HG03064 (cell line): Measurements from ENCODE around the gene CLEC18A.

Experiments
- ATAC-seq: cut with Tn5 transposase; IDR thresholded peaks from one replicate; pipeline ENCODE4 v1.9.1; 2021; ENCODE audit warnings: low read depth; ENCODE audit not compliant: unreplicated experiment

CLEC18A gene

DNA sequence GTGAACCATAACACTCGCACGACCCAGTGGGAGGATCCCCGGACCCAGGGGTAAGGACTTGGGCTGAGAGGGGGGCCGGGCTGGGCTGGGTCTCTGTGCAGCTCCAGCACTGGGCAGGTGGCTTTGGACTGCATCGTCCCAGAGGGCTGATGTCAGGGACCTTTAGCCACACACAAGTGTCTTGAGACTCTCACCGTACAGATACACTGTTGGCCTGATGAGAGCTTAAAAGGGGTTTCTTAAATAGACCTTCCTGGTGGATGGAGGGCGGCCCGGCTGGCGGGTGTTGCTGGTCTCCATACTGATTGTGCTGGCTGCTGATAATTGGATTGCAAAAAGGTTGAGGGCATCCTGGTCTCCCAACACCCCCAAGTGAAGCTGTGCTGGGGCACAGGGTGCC is 21.7 kb upstream of the CLEC18A start:
- ATAC-seq: no peak

DNA sequence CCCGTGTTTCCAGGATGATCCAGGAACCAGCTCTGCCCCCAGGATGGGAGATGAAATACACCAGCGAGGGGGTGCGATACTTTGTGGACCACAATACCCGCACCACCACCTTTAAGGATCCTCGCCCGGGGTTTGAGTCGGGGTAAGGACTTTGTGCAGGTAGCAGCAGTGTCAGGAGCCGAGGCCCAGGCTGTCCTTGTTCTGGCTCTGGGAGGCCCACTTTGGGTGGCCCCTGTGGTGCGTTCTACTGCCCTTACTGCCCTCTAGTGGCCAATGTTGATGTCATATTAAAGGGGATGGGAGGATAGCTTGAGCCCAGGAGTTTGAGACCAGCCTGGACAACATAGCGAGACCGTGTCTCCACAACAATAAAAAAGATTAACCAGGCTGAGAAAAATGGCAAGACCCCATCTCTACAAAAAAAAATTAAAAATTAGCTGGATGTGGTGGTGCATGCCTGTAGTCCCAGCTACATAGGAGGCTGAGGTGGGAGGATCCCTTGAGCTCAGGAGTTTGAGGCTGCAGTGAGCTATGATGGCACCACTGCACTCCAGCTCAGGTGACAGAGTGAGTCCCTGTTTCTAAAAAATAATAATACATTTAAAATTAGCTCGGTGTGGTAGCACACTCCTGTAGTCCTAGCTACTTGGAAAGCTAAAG is 20.9 kb upstream of the CLEC18A start:
- ATAC-seq: no peak

DNA sequence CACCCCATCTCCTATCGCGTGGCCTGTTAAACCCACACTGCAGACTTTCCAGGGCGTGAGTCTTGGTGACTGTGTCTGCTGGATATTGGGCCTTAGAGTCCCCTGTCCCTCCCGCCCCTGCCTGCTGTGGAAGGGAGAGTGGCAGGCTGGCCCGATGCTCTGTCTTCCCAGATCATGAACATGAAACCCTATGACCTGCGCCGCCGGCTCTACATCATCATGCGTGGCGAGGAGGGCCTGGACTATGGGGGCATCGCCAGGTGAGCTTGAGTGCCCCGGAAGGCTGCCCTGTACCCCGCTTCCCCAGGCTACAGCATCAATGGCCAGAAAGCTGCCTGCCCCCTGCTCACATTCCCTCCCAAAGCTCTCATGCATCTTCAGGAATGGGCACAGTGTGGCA is 19.5 kb upstream of the CLEC18A start:
- ATAC-seq: no peak

GRCh38 chr16:69932228-69932627 is 18.9 kb upstream of the CLEC18A start:
- ATAC-seq: no peak

DNA sequence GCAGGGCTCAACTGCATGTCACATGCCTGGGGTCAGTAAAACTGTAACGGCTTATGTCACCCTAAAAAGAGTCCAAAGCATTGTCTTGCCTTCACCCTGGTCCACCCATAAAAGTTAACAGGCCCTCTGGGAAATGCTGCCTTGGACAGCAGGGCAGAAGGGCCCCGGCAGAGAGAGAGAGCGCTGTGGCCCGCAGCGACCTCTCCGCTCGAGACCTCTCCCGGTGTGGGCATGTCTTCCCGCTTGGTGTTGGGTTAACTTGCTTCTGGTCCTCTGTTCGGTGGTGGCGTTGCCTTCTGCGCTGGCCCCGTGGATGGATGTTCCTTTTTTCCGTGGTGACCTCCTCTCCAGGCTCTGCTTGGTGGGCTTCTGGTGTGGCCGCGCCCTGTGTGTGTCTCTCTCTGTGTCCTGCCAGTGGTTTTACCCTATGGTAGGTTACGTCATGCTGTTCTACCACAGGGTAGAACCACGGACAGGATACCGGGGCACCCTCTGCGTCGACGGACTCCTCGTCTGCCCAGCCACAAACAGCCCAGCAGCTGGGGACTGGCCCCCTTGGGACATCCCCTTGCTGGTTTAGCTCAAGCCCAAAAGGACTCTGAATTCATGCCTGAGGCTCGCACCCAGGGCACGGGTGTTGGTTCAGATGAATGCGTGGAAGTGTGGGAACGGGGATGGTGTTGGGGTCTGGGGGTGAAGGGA is 18.3 kb upstream of the CLEC18A start:
- no peak for ATAC-seq

- no peak for ATAC-seq
Observed at GRCh38 chr16:69934044-69934443, 17.1 kb upstream of the CLEC18A start.

GRCh38 chr16:69934751-69935150 is 16.4 kb upstream of the CLEC18A start:
- ATAC-seq: no peak

GRCh38 chr16:69935278-69935711 is 15.8 kb upstream of the CLEC18A start:
- no peak for ATAC-seq

- ATAC-seq: no peak
Observed at GRCh38 chr16:69935740-69936139, 15.4 kb upstream of the CLEC18A start.

- ATAC-seq: no peak
Observed at GRCh38 chr16:69936252-69936651, 14.9 kb upstream of the CLEC18A start.

GRCh38 chr16:69936751-69937211 is 14.4 kb upstream of the CLEC18A start:
- no peak for ATAC-seq

- no peak for ATAC-seq
Observed at GRCh38 chr16:69937465-69937951, 13.6 kb upstream of the CLEC18A start.

DNA sequence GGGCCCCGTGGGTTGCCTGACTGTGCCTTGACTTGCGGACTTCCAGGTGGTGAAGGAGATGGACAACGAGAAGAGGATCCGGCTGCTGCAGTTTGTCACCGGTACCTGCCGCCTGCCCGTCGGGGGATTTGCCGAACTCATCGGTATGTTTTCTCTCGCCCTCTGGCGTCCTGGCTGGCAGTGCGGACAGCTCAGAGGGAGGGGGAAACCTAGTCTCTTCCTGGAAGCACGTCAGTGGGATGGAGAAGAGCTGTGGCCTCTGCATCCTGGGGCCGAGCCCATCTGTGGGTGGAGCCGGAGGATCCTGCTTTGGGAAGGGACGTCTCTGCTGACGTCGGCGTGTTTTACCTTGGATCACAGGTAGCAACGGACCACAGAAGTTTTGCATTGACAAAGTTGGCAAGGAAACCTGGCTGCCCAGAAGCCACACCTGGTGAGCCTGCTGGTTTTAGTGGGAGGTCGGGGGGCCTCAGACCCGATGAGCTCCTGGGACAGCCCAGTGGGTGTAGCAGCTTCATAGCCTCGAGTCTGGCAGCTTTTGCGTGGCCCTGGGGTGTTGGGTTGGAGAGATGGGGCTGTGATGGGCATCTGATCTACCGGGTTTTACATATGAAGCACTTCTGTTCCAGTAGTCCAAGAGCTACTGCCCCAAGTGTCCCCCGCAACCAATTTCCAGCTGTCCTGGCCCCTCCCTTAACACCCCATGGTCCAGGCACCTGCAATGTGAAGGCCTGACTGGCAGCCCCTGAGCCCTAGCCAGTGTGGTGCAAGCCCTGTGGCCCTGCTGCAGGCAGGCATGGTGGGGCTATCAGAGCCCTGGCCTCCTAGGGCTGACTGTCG is 11.9 kb upstream of the CLEC18A start:
- ATAC-seq: no peak

DNA sequence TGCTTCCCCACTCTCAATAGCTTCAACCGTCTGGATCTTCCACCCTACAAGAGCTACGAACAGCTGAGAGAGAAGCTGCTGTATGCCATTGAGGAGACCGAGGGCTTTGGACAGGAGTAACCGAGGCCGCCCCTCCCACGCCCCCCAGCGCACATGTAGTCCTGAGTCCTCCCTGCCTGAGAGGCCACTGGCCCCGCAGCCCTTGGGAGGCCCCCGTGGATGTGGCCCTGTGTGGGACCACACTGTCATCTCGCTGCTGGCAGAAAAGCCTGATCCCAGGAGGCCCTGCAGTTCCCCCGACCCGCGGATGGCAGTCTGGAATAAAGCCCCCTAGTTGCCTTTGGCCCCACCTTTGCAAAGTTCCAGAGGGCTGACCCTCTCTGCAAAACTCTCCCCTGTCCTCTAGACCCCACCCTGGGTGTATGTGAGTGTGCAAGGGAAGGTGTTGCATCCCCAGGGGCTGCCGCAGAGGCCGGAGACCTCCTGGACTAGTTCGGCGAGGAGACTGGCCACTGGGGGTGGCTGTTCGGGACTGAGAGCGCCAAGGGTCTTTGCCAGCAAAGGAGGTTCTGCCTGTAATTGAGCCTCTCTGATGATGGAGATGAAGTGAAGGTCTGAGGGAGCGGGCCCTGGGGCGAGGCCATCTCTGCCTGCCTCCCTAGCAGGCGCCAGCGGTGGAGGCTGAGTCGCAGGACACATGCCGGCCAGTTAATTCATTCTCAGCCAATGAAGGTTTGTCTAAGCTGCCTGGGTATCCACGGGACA is 11.1 kb upstream of the CLEC18A start:
- no peak for ATAC-seq

DNA sequence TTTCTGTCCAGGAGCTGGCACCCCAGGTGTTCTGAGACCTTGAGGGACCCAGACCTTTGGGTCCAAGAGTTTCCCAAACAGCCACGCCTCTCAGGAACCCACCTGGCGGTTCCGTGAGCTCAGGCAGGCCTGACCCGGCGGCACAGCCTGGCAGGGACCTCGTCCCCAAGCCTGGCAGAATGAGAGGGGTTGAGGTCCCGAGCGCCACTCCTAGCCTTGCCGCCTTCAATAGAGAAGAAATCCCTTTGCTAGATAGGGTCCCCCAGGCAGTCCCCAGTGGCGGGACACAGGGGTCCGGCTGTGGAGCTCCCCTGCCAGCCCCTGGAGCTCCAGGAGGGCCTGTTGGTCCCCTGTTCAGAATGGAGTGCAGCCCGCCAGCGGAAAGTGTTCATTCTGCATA is 10.5 kb upstream of the CLEC18A start:
- no peak for ATAC-seq

DNA sequence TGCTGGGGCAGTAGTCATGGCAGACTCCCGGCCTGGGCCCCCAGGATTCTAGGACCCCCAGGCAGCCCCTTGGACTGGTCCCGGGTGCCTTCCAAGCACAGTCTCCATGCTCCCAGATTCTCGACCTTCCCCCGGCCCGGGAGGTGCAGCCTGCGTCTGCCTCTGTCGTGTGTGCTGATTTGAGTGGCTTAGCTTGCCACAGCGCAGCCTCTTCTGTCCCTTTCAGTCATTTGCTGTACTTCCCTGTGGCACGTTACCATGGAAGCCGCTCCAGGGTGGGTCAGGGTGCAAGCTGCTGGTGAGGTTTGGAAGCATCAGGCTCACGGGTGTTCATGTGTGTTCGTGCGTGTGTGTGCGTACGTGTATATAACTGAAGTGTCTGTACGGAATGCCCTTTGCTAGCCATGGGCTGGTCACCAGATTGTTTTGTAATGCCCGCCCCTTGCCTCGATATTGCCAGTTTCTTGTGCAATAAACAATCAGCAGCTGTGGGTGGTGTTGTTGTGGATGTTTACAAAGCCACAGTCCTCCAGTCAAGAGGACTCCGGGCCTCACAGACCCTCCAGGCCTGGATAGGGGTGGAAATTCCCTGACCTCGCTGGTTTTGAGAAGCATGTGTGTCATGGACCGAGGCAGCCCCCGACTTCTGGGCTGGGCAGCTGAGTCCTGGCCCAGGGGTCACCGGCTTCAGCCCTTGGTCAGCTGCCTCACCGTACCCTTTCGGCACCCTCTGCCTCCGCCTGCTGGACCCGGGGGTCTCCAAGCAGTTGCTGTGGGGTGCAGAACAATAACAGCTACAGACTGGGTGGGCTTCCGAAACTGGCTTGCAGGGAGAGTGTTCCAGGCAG is 9.7 kb upstream of the CLEC18A start:
- ATAC-seq: no peak

GRCh38 chr16:69942099-69942491 is 9.0 kb upstream of the CLEC18A start:
- no peak for ATAC-seq

DNA sequence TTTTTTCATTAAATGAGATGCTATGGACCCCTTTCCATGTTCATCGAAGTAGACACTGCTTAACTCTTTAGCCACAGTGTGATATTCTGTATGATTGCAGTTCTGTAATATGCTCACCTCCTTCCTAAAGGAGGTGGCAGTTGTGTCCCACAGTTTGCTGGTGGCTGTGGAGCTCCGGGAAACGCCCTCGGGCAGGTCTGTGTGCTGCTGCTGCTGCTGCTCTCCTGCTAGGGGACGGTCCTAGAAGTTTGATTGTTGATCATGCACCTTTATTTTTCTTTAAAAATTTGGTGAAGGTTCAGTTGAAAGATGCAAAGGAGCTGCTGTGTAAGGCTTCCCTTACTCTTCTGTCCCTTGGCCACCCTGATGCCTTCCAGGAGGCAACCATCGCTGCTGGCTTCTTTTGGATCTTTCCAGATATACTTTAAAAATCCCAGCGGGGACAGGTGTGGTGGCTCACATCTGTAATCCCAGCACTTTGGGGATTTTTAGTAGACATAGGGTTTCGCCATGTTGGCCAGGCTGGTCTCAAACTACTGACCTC is 8.4 kb upstream of the CLEC18A start:
- no peak for ATAC-seq
